Neural cell (in vitro differentiated cells): ENCODE data around the gene SNRPA1. TPM values are rescaled to one million over a fixed set of nuclear protein-coding genes. Genes with fewer than 3 reads are reported as not detected.

Experiments
- H2AFZ ChIP-seq: fragments of 200-600, 300-800 bp; sonication (generic), shearing (Covaris generic); 2 replicates; pipeline ENCODE4 v1.6.0; 2014; ENCODE audit warnings: low read depth, mild to moderate bottlenecking, antibody characterized with exemption, low read length, moderate library complexity
- H3F3A ChIP-seq: fragments of 200-600 bp; shearing (Covaris generic); 2 replicates; pipeline ENCODE4 v1.6.1; 2016; ENCODE audit warnings: mild to moderate bottlenecking, moderate library complexity, mixed read lengths, antibody characterized with exemption, low read length; ENCODE audit not compliant: insufficient read depth, poor library complexity, severe bottlenecking
- H3K27ac ChIP-seq: fragments of 200-600, 300-800 bp; sonication (generic), shearing (Covaris generic); 2 replicates; pipeline ENCODE4 v1.5.1; 2014; ENCODE audit warnings: mild to moderate bottlenecking, low read length, moderate library complexity
- H3K27me3 ChIP-seq: fragments of 300-800, 200-600 bp; sonication (generic), shearing (Covaris generic); 2 replicates; pipeline ENCODE4 v1.6.0; 2014; ENCODE audit warnings: mild to moderate bottlenecking, low read depth, low read length, moderate library complexity; ENCODE audit not compliant: insufficient read depth
- H3K36me3 ChIP-seq: fragments of 300-800, 200-600 bp; sonication (generic), shearing (Covaris generic); 2 replicates; pipeline ENCODE4 v1.5.1; 2014; ENCODE audit warnings: mild to moderate bottlenecking, antibody characterized with exemption, low read length, moderate library complexity; ENCODE audit not compliant: insufficient read depth
- H3K4me2 ChIP-seq: fragments of 300-800, 200-600 bp; sonication (generic), shearing (Covaris generic); 2 replicates; pipeline ENCODE4 v1.6.0; 2014; ENCODE audit warnings: mild to moderate bottlenecking, low read length
- H3K4me3 ChIP-seq: fragments of 300-800, 200-600 bp; sonication (generic), shearing (Covaris generic); 2 replicates; pipeline ENCODE4 v1.5.1; 2014; ENCODE audit warnings: mild to moderate bottlenecking, low read length, moderate library complexity
- H3K79me2 ChIP-seq: fragments of 200-600 bp; shearing (Covaris generic); replicated peaks from 2 replicates; pipeline ENCODE4 v1.6.0; 2014; ENCODE audit warnings: mild to moderate bottlenecking, low read length, moderate library complexity; ENCODE audit not compliant: insufficient read depth
- H3K9ac ChIP-seq: fragments of 300-800, 200-600 bp; sonication (generic), shearing (Covaris generic); 2 replicates; pipeline ENCODE4 v1.6.1; 2016; ENCODE audit warnings: mild to moderate bottlenecking, low read length, mixed read lengths
- H3K9me2 ChIP-seq: fragments of 200-600 bp; shearing (Covaris generic); 2 replicates; pipeline ENCODE4 v1.6.1; 2016; ENCODE audit warnings: mild to moderate bottlenecking, low read length, mixed read lengths; ENCODE audit not compliant: insufficient read depth
- H3K9me3 ChIP-seq: fragments of 200-600, 300-800 bp; sonication (generic), shearing (Covaris generic); 2 replicates; pipeline ENCODE4 v1.6.1; 2016; ENCODE audit warnings: mild to moderate bottlenecking, mixed run types, low read length, moderate library complexity, mixed read lengths
- H4K20me1 ChIP-seq: fragments of 200-600 bp; shearing (Covaris generic); 2 replicates; pipeline ENCODE4 v1.6.1; 2016; ENCODE audit warnings: mild to moderate bottlenecking, mixed run types; ENCODE audit not compliant: insufficient read depth
- EP300 ChIP-seq: fragments of 450-650 bp; conservative IDR thresholded peaks from 2 replicates; pipeline ENCODE4 v1.6.1; 2014; ENCODE audit warnings: antibody characterized with exemption, mild to moderate bottlenecking, moderate library complexity; ENCODE audit not compliant: poor library complexity, severe bottlenecking
- EZH2 ChIP-seq: fragments of 200-600, 300-800 bp; shearing (Covaris generic), sonication (generic); IDR thresholded peaks from 2 replicates; pipeline ENCODE4 v1.6.1; 2014; ENCODE audit warnings: antibody characterized with exemption, low read length, borderline replicate concordance, mild to moderate bottlenecking; ENCODE audit not compliant: insufficient read depth, poor library complexity, severe bottlenecking
- MXI1 ChIP-seq: fragments of 450-650 bp; conservative IDR thresholded peaks from 2 replicates; pipeline ENCODE4 v1.6.1; 2014; ENCODE audit warnings: antibody characterized with exemption, mild to moderate bottlenecking; ENCODE audit not compliant: poor library complexity, severe bottlenecking
- POLR2AphosphoS5 ChIP-seq: IDR thresholded peaks from 2 replicates; pipeline ENCODE4 v1.6.1; 2012
- RAD21 ChIP-seq: fragments of 450-650 bp; conservative IDR thresholded peaks from 2 replicates; pipeline ENCODE4 v1.6.1; 2014; ENCODE audit warnings: antibody characterized with exemption, mild to moderate bottlenecking, moderate library complexity
- SMC3 ChIP-seq: fragments of 450-650 bp; conservative IDR thresholded peaks from 2 replicates; pipeline ENCODE4 v1.6.1; 2014; ENCODE audit warnings: antibody characterized with exemption, mild to moderate bottlenecking, moderate library complexity; ENCODE audit not compliant: poor library complexity
- TAF1 ChIP-seq: IDR thresholded peaks from 2 replicates; pipeline ENCODE4 v1.6.1; 2012; ENCODE audit warnings: low read depth
- polyA plus RNA-seq: library from polyadenylated mRNA; depleted of rRNA; stranded (reverse); fragments of >200 nt; gene quantifications from 2 replicates; pipeline ENCODE4 v1.2.3, GENCODE V29; 2014
- TF ChIP-seq, protein P1 (sequence below): fragments of 450-650 bp; IDR thresholded peaks from 2 replicates; pipeline ENCODE4 v1.5.1; 2014; ENCODE audit warnings: antibody characterized with exemption, mild to moderate bottlenecking, moderate library complexity; ENCODE audit not compliant: poor library complexity, severe bottlenecking
- TF ChIP-seq, protein P2 (sequence below): IDR thresholded peaks from 2 replicates; pipeline ENCODE4 v1.6.1; 2012; ENCODE audit warnings: borderline replicate concordance

SNRPA1 gene
- polyA plus RNA-seq, 1 donor from 2014 or later, result 53.6 TPM

DNA sequence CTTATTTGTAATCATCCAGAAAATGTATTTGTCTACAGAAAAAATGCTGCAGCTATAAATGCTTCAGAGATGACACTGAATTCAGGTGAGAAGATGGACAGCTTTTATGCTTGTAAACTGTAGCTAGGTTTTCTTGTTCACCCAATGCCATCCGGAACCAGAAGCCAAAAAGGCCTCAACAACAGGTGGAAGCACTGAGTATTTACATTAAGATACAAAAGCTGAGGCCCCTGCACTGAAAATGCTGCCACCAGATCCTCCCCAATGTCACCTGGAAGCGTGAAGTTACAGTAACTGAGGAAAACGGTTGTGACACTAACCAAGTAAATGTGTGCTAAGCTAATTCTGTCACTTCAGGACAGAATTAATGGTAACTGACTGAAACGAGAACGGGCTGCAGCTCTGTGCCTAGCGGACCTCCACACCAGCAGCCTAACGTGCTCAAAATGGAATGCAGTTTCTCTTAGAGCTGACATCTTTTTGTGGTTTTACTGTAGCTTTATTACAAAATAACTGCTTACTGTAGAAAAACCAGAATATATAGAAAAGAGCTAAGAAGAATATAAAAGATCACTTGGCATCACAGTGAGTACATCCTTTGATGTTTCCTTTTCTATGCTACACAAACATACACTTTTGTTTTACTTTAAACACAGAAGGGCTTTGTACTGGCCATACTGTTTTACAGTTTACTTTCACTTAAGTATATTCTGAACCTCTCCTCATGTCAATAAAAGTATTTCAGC, 50.8 kb downstream of the SNRPA1 start:
- no peaks in the 10 kb centered on the region for H3K9me2 ChIP-seq
- H3K27ac ChIP-seq, result no peak overlapping the region
- no peaks in the 10 kb centered on the region for H3K36me3 ChIP-seq
- H4K20me1 ChIP-seq, result no peaks in the 10 kb centered on the region
- TF ChIP-seq EP300 (no peak), POLR2AphosphoS5 (no peak), SMC3 (no peak), RAD21 (no peak), TAF1 (no peak), MXI1 (no peak), EZH2 (no peak)
- TF ChIP-seq, protein P1, sequence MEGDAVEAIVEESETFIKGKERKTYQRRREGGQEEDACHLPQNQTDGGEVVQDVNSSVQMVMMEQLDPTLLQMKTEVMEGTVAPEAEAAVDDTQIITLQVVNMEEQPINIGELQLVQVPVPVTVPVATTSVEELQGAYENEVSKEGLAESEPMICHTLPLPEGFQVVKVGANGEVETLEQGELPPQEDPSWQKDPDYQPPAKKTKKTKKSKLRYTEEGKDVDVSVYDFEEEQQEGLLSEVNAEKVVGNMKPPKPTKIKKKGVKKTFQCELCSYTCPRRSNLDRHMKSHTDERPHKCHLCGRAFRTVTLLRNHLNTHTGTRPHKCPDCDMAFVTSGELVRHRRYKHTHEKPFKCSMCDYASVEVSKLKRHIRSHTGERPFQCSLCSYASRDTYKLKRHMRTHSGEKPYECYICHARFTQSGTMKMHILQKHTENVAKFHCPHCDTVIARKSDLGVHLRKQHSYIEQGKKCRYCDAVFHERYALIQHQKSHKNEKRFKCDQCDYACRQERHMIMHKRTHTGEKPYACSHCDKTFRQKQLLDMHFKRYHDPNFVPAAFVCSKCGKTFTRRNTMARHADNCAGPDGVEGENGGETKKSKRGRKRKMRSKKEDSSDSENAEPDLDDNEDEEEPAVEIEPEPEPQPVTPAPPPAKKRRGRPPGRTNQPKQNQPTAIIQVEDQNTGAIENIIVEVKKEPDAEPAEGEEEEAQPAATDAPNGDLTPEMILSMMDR, result no peak
- TF ChIP-seq, protein P2, sequence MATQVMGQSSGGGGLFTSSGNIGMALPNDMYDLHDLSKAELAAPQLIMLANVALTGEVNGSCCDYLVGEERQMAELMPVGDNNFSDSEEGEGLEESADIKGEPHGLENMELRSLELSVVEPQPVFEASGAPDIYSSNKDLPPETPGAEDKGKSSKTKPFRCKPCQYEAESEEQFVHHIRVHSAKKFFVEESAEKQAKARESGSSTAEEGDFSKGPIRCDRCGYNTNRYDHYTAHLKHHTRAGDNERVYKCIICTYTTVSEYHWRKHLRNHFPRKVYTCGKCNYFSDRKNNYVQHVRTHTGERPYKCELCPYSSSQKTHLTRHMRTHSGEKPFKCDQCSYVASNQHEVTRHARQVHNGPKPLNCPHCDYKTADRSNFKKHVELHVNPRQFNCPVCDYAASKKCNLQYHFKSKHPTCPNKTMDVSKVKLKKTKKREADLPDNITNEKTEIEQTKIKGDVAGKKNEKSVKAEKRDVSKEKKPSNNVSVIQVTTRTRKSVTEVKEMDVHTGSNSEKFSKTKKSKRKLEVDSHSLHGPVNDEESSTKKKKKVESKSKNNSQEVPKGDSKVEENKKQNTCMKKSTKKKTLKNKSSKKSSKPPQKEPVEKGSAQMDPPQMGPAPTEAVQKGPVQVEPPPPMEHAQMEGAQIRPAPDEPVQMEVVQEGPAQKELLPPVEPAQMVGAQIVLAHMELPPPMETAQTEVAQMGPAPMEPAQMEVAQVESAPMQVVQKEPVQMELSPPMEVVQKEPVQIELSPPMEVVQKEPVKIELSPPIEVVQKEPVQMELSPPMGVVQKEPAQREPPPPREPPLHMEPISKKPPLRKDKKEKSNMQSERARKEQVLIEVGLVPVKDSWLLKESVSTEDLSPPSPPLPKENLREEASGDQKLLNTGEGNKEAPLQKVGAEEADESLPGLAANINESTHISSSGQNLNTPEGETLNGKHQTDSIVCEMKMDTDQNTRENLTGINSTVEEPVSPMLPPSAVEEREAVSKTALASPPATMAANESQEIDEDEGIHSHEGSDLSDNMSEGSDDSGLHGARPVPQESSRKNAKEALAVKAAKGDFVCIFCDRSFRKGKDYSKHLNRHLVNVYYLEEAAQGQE, result no peak
- H3K4me2 ChIP-seq, result no peak overlapping the region
- no peak overlapping the region for H3K9ac ChIP-seq
- H3K79me2 ChIP-seq, result peaks cover 60% of the 10 kb centered on the region
- no peaks in the 10 kb centered on the region for H3K9me3 ChIP-seq
- H2AFZ ChIP-seq, result no peak overlapping the region
- H3K27me3 ChIP-seq, result no peaks in the 10 kb centered on the region
- no peaks in the 10 kb centered on the region for H3F3A ChIP-seq
- no peak overlapping the region for H3K4me3 ChIP-seq

DNA sequence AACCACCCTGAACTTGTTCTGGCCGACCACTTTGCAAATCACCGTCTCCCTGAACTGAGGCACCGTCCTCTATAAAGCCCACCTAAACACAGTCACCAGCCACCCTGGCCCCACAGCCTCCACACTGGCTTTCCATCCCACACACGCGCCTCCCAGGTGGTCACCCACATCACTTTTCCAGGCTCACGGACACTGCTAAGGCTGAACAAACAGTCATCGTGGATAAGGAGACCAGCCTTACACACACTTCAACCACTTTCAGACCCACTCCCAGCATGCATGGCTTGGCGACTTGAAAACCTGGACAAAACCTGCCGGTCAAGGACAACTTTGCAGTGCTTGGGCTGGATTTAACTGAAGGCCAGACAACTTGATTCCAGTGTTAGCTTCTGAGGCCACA, 51.6 kb downstream of the SNRPA1 start:
- Histone ChIP-seq H3K27me3 (no peaks in the 10 kb centered on the region), H3K9ac (no peak overlapping the region), H3K79me2 (peaks cover 62% of the 10 kb centered on the region), H3K4me3 (no peak overlapping the region), H3K27ac (no peak overlapping the region), H3K36me3 (no peaks in the 10 kb centered on the region), H3K9me3 (no peaks in the 10 kb centered on the region), H3F3A (no peaks in the 10 kb centered on the region), H3K9me2 (no peaks in the 10 kb centered on the region), H4K20me1 (no peaks in the 10 kb centered on the region), H3K4me2 (no peak overlapping the region), H2AFZ (no peak overlapping the region)
- TF ChIP-seq POLR2AphosphoS5 (no peak), TAF1 (no peak), EZH2 (no peak), SMC3 (no peak), EP300 (no peak), MXI1 (no peak), RAD21 (no peak)
- TF ChIP-seq, protein P2, result no peak
- TF ChIP-seq, protein P1, result no peak
